ENCODE results near the gene TSN.
"Not testable (repeated sequence)": the region's sequence is repeated elsewhere in the genome, so short reads cannot be mapped to it uniquely, and the experiment has no call there.

The TSN gene

DNA sequence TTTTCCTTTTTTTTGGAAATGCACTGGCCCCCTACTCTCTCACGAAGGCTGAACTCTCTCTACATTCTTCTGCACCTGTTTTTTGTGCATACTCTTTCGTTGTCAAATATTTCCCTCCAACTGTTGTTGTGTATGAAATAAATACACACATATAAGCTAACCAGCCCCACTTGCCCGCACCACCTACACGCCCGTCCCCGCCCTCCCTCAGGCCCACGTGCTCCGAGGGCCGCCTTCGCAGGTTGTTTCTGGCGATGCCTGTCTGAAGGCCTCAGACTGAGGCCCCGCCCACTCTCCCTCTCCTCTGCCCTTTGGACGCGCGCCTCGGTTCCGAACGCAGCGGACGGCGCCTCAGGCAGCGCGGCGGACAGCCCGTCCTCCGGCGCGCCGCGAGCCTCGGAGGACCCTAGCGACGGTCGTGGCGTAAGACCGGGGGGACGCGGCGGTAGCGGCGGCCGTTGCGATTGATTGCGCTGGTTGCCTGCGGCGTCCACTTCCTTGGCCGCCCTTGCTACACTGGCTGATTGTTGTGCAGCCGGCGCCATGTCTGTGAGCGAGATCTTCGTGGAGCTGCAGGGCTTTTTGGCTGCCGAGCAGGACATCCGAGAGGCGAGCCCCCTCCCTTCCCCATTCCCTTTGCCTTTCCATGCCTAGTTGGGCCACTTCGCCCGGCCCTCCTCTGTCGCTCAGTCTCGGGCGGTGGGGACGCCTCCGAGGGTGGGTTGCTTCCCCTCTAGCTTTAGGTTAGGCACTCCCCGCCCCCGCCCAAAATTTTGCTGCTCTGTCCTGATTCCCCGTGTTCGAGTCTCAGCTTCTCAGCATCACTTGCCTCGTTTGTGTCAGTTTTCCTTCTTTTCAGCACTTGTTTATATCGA, at the start of gene TSN:
TSN (plus strand) TSS at position 415 of the 875 bp plus-strand sequence; CDS start at position 544, 129 bp downstream.
- H3K9ac ChIP-seq (ENCODE audit: low read length in 5 of 5) = peak within 1 kb of the TSS; percentile 83 to 99 (median 85)
- H3K27me3 ChIP-seq (ENCODE audit: control insufficient read depth in 5 of 5, insufficient read depth in 4 of 5, low read length in 5 of 5) = no peaks in the 10 kb centered on the region
- H3K27ac ChIP-seq (ENCODE audit: low read depth, low read length) = peak within 1 kb of the TSS; percentile 75
- H3K4me3 ChIP-seq (ENCODE audit: low read depth in 1 of 5, low read length in 5 of 5) = peak within 1 kb of the TSS; percentile 86 to 99 (median 97)
- H3K9me3 ChIP-seq (ENCODE audit: control insufficient read depth in 5 of 5, low read length in 5 of 5) = no peaks in the 10 kb centered on the region
- peaks cover 8 to 18% (median 11%) of the 10 kb centered on the region in 5 donors for H3K36me3 ChIP-seq (ENCODE audit: control insufficient read depth in 5 of 5, insufficient read depth in 5 of 5, low read length in 5 of 5)
- H3K4me1 ChIP-seq (ENCODE audit: control insufficient read depth in 5 of 5, insufficient read depth in 5 of 5, low read length in 5 of 5) = peaks cover 4 to 32% (median 28%) of the 10 kb centered on the region in 5 donors

DNA sequence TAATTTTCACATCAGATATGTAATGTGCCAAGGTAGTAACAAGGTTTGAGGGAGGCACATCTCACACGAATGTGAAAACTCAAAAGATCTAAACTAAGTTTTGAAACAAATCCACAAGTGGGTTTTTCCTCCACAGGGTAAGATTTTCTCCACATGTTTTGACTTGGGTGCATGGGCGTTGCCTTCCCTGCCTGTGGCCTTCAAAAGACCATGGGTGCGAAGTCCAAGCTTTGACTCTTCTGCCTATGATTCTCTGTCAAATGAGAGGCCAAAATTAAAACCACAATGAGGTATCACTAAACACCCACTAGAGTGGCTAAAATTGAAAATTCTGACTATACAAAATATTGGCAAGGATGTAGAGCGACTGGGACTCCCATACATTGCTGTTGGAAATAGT, 49.5 kb upstream of the TSN start:
- H3K9me3 ChIP-seq (ENCODE audit: control insufficient read depth in 5 of 5, low read length in 5 of 5) = no peaks in the 10 kb centered on the region
- no peak overlapping the region for H3K27ac ChIP-seq (ENCODE audit: low read depth, low read length)
- peaks cover 0 to 2% (median 0%) of the 10 kb centered on the region in 5 donors for H3K4me1 ChIP-seq (ENCODE audit: control insufficient read depth in 5 of 5, insufficient read depth in 5 of 5, low read length in 5 of 5)
- H3K27me3 ChIP-seq (ENCODE audit: control insufficient read depth in 5 of 5, insufficient read depth in 4 of 5, low read length in 5 of 5) = no peaks in the 10 kb centered on the region
- H3K36me3 ChIP-seq (ENCODE audit: control insufficient read depth in 5 of 5, insufficient read depth in 5 of 5, low read length in 5 of 5) = no peaks in the 10 kb centered on the region
- no peak overlapping the region for H3K9ac ChIP-seq (ENCODE audit: low read length in 5 of 5)
- no peak overlapping the region for H3K4me3 ChIP-seq (ENCODE audit: low read depth in 1 of 5, low read length in 5 of 5)

DNA sequence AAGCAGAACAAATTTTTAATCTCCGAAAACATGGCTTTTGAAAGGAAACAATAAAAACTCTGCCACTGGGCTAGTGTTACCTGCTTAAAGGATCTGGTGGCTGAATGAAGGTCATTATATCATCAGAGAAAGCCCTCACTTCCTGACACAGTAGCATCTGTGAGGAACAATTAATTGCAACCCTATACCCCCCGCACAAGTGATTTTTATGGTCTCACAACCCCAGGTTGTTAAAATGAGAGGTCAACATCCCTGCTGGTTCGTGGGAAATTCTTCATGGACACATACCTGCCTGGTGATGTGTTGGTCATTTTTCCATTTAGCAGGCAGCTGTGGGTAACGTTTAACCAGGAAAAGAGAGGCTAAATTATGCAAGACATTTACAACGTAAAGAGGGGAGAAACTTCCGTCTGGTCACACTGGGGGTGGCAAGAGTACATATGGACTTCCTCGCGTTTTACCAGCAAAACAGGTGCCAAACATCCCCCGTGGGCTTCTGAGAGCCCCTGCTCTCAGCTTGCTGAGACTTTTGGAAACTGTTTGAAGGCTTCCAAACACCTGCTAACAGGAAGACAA, 48.0 kb upstream of the TSN start:
- H3K4me3 ChIP-seq (ENCODE audit: low read depth in 1 of 5, low read length in 5 of 5) = no peak overlapping the region
- no peak overlapping the region for H3K9ac ChIP-seq (ENCODE audit: low read length in 5 of 5)
- H3K4me1 ChIP-seq (ENCODE audit: control insufficient read depth in 5 of 5, insufficient read depth in 5 of 5, low read length in 5 of 5) = peaks cover 0 to 2% (median 0%) of the 10 kb centered on the region in 5 donors
- H3K36me3 ChIP-seq (ENCODE audit: control insufficient read depth in 5 of 5, insufficient read depth in 5 of 5, low read length in 5 of 5) = no peaks in the 10 kb centered on the region
- no peaks in the 10 kb centered on the region for H3K9me3 ChIP-seq (ENCODE audit: control insufficient read depth in 5 of 5, low read length in 5 of 5)
- no peak overlapping the region for H3K27ac ChIP-seq (ENCODE audit: low read depth, low read length)
- H3K27me3 ChIP-seq (ENCODE audit: control insufficient read depth in 5 of 5, insufficient read depth in 4 of 5, low read length in 5 of 5) = no peaks in the 10 kb centered on the region

DNA sequence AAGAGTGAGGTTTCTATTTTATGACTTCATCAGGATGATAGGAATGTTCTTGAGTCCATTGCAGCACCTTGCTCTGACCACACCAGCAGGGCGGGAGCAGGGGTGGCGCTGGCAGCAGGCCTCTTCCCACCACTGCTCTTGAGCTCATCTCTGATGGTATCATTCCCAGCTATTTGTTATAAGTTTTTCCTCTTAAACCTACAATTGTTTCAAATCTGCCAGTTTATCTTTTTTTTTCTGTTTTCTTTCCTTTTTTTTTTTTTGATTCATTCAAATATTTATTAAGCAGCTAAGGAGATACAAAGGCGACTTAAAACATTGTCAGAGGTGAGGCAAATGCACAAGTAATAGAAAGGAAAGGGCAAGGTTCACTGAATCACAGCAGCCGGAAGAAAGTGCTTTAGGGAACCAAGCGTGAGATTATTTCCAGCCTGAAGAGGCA, 47.5 kb upstream of the TSN start:
- H3K27ac ChIP-seq (ENCODE audit: low read depth, low read length) = no peak overlapping the region
- no peaks in the 10 kb centered on the region for H3K36me3 ChIP-seq (ENCODE audit: control insufficient read depth in 5 of 5, insufficient read depth in 5 of 5, low read length in 5 of 5)
- H3K9me3 ChIP-seq (ENCODE audit: control insufficient read depth in 5 of 5, low read length in 5 of 5) = no peaks in the 10 kb centered on the region
- H3K4me1 ChIP-seq (ENCODE audit: control insufficient read depth in 5 of 5, insufficient read depth in 5 of 5, low read length in 5 of 5) = peaks cover 0 to 2% (median 0%) of the 10 kb centered on the region in 5 donors
- no peak overlapping the region for H3K4me3 ChIP-seq (ENCODE audit: low read depth in 1 of 5, low read length in 5 of 5)
- H3K27me3 ChIP-seq (ENCODE audit: control insufficient read depth in 5 of 5, insufficient read depth in 4 of 5, low read length in 5 of 5) = no peaks in the 10 kb centered on the region
- H3K9ac ChIP-seq (ENCODE audit: low read length in 5 of 5) = no peak overlapping the region

DNA sequence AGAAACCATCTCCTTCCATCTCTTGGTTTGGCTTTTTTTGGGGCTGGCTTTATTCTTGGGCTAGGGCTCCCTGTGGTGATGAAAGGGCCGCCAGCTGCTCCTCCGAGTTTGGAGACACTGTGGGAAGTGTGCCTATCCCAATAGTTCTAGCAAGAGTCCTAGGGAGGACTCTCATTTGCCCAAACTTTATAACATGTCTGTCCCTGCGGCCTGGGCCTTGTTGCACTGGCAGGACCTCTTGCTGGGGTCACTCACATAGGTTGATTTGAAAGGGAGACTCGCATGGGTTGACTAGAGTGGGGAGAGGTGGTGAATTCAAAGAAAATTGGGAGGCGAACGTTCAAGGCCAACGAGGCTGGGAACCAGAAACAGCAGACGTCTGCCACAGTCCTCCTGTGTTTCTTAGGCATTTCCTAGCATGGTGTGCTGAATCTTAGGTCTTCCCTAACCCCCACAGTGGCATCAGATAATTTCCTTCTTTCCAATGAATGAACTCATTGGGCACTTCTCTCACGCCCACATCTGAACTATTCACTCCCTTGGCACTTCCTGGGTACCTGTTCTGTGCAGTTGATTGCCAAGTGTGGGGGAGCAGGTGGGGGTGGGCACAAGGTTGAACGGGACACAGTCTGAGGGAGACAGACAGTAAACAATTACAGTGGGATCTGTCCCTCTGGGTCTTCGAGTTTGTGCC, 45.5 kb upstream of the TSN start:
- Histone ChIP-seq H3K4me1 (ENCODE audit: control insufficient read depth in 5 of 5, insufficient read depth in 5 of 5, low read length in 5 of 5) (peaks cover 0 to 2% (median 0%) of the 10 kb centered on the region in 5 donors), H3K36me3 (ENCODE audit: control insufficient read depth in 5 of 5, insufficient read depth in 5 of 5, low read length in 5 of 5) (no peaks in the 10 kb centered on the region), H3K9ac (ENCODE audit: low read length in 5 of 5) (no peak overlapping the region), H3K27me3 (ENCODE audit: control insufficient read depth in 5 of 5, insufficient read depth in 4 of 5, low read length in 5 of 5) (no peaks in the 10 kb centered on the region), H3K27ac (ENCODE audit: low read depth, low read length) (no peak overlapping the region), H3K4me3 (ENCODE audit: low read depth in 1 of 5, low read length in 5 of 5) (no peak overlapping the region), H3K9me3 (ENCODE audit: control insufficient read depth in 5 of 5, low read length in 5 of 5) (no peaks in the 10 kb centered on the region)

DNA sequence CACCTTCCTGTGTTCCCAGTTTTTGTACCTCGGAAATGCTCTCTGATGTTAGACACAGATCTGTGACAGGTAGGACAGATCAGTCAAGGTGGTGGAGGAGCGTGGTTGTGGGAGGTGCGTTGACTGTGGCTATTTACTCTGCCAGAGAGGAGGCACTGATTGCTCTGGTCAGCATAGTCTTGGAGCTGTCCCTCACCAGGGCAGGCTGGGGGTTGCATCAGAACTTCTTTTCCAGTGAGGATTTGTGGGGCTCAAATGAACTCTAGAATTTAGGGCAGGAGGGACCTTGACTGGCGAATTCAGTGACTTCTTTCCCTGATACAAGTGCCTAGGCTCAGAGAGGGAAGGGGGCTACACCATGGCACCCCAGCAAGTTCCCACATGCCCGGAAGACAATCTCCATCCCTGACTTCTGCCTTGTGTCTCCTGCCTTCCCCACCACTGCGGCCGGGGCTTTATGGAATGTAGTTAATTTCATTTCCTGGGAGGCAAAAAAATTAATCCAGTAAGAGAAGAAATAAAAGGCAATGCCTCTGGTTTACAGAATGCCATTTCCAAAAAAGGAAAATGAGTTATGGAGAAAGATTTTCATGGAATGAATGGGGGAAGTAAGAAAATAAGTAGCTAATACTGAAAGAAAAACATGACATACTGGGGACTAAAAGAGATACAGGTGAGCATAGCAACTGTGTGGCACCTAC, 44.8 kb upstream of the TSN start:
- no peaks in the 10 kb centered on the region for H3K27me3 ChIP-seq (ENCODE audit: control insufficient read depth in 5 of 5, insufficient read depth in 4 of 5, low read length in 5 of 5)
- H3K4me1 ChIP-seq (ENCODE audit: control insufficient read depth in 5 of 5, insufficient read depth in 5 of 5, low read length in 5 of 5) = no peaks in the 10 kb centered on the region
- no peak overlapping the region for H3K27ac ChIP-seq (ENCODE audit: low read depth, low read length)

DNA sequence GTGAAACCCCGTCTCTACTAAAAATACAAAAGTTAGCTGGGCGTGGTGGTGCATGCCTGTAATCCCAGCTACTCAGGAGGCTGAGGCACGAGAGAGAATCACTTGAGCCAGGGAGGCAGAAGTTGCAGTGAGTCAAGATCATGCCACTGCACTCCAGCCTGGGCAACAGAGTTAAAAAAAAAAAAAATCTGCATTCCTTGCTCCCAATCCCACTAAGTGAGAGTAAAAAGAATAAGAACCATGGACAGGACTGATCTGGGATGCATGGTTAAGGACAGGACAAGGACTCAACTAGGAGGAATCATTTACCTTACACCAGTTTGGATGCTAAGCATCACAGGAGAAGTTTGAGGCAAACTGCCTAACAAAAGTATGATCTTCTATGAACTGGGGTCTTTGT, 44.0 kb upstream of the TSN start:
- not testable (repeated sequence) for H3K4me1 ChIP-seq (ENCODE audit: control insufficient read depth in 5 of 5, insufficient read depth in 5 of 5, low read length in 5 of 5); H3K9me3 ChIP-seq (ENCODE audit: control insufficient read depth in 5 of 5, low read length in 5 of 5); H3K27ac ChIP-seq (ENCODE audit: low read depth, low read length); H3K4me3 ChIP-seq (ENCODE audit: low read depth in 1 of 5, low read length in 5 of 5); H3K36me3 ChIP-seq (ENCODE audit: control insufficient read depth in 5 of 5, insufficient read depth in 5 of 5, low read length in 5 of 5); H3K27me3 ChIP-seq (ENCODE audit: control insufficient read depth in 5 of 5, insufficient read depth in 4 of 5, low read length in 5 of 5); H3K9ac ChIP-seq (ENCODE audit: low read length in 5 of 5)

More for the DNA sequence above, 44.8 kb upstream of the TSN start:
- Histone ChIP-seq H3K9ac (ENCODE audit: low read length in 5 of 5) (no peak overlapping the region), H3K36me3 (ENCODE audit: control insufficient read depth in 5 of 5, insufficient read depth in 5 of 5, low read length in 5 of 5) (no peaks in the 10 kb centered on the region), H3K9me3 (ENCODE audit: control insufficient read depth in 5 of 5, low read length in 5 of 5) (no peaks in the 10 kb centered on the region), H3K4me3 (ENCODE audit: low read depth in 1 of 5, low read length in 5 of 5) (no peak overlapping the region)

DNA sequence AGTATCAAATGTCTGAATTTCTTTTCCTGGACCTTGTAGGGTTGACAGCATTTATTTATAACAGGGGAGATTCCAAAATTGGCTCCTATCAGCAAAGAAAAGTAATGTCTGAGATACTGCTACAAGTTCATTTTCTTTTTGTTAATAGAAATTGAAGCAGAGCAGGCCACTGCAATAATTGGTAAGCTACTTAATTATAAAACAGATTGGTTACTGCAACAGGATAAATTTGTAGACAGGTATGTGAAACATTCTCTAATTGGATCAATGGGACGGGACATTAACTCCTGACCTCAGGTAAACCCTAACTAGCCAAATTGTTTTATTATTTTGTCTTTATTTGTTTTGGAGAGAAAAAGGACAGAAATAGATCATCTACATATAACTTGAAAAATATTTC, 39.3 kb upstream of the TSN start:
- Histone ChIP-seq H3K4me1 (ENCODE audit: control insufficient read depth in 5 of 5, insufficient read depth in 5 of 5, low read length in 5 of 5) (peaks cover 0 to 3% (median 0%) of the 10 kb centered on the region in 5 donors), H3K27ac (ENCODE audit: low read depth, low read length) (no peak overlapping the region), H3K9ac (ENCODE audit: low read length in 5 of 5) (no peak overlapping the region), H3K4me3 (ENCODE audit: low read depth in 1 of 5, low read length in 5 of 5) (no peak overlapping the region), H3K9me3 (ENCODE audit: control insufficient read depth in 5 of 5, low read length in 5 of 5) (no peaks in the 10 kb centered on the region), H3K27me3 (ENCODE audit: control insufficient read depth in 5 of 5, insufficient read depth in 4 of 5, low read length in 5 of 5) (no peaks in the 10 kb centered on the region), H3K36me3 (ENCODE audit: control insufficient read depth in 5 of 5, insufficient read depth in 5 of 5, low read length in 5 of 5) (no peaks in the 10 kb centered on the region)

DNA sequence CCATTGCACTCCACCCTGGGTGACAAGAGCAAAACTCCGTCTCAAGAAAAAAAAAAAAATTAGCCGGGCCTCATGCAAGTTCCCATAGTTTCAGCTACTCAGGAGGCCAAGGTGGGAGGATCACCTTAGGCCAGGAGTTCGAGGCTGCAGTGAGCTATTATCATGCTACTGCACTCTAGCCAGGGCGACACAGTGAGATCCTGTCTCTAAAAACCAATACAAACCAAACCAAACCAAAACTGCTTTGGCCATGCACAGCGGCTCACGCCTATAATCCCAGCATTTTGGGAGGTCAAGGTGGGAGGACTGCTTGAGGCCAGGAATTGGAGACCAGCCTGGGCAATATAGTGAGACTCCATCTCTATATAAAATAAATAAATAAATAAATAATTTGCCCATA, 37.9 kb upstream of the TSN start:
- peaks cover 0 to 3% (median 0%) of the 10 kb centered on the region in 5 donors for H3K4me1 ChIP-seq (ENCODE audit: control insufficient read depth in 5 of 5, insufficient read depth in 5 of 5, low read length in 5 of 5)
- H3K27me3 ChIP-seq (ENCODE audit: control insufficient read depth in 5 of 5, insufficient read depth in 4 of 5, low read length in 5 of 5) = no peaks in the 10 kb centered on the region
- H3K4me3 ChIP-seq (ENCODE audit: low read depth in 1 of 5, low read length in 5 of 5) = no peak overlapping the region
- no peak overlapping the region for H3K9ac ChIP-seq (ENCODE audit: low read length in 5 of 5)
- H3K27ac ChIP-seq (ENCODE audit: low read depth, low read length) = no peak overlapping the region
- no peaks in the 10 kb centered on the region for H3K9me3 ChIP-seq (ENCODE audit: control insufficient read depth in 5 of 5, low read length in 5 of 5)
- H3K36me3 ChIP-seq (ENCODE audit: control insufficient read depth in 5 of 5, insufficient read depth in 5 of 5, low read length in 5 of 5) = no peaks in the 10 kb centered on the region

Measured in subcutaneous abdominal adipose tissue (tissue), 5 donors.